ENCODE results near the gene EVC. TPM values are rescaled to one million over a fixed set of nuclear protein-coding genes. Genes with fewer than 3 reads are reported as not detected.
"Not testable (repeated sequence)": the region's sequence is repeated elsewhere in the genome, so short reads cannot be mapped to it uniquely, and the experiment has no call there.

Gene EVC
- total and polyA plus RNA-seq, 2 donors from 2014 or later, result 7.8 to 159 TPM

- Histone ChIP-seq H3K9ac (ENCODE audit: low read length in 3 of 3) (no peak overlapping the region), H3K36me3 (ENCODE audit: control insufficient read depth in 2 of 3, insufficient read depth in 3 of 3, low read length in 3 of 3) (peaks cover 12 to 52% (median 35%) of the 10 kb centered on the region in 3 donors), H3K27ac (ENCODE audit: low read depth in 2 of 2, low read length in 2 of 2) (no peak overlapping the region), H3K4me3 (ENCODE audit: low read length in 3 of 3) (no peak overlapping the region), H3K27me3 (ENCODE audit: control insufficient read depth, insufficient read depth, low read length) (no peaks in the 10 kb centered on the region), H3K4me1 (ENCODE audit: control insufficient read depth in 2 of 3, insufficient read depth in 2 of 3, low read depth in 1 of 3, low read length in 3 of 3) (peaks cover 0 to 5% (median 0%) of the 10 kb centered on the region in 3 donors), H3K9me3 (ENCODE audit: control insufficient read depth in 2 of 3, insufficient read depth in 1 of 3, low read length in 3 of 3) (no peaks in the 10 kb centered on the region)
- no peak for TF ChIP-seq CTCF (IDR thresholded peaks at IDR 0.05; ENCODE audit: borderline replicate concordance, extremely low read depth, insufficient read depth)
- FAIRE-seq (no peak), DNase-seq (no peak)
- intact Hi-C loops (cut with DNase I), result no loop called here
These were observed 99.9 kb downstream of the EVC start for GRCh38 chr4:5810770-5811430.

GRCh38 chr4:5812057-5812456, 101.1 kb downstream of the EVC start:
- H3K4me1 ChIP-seq (ENCODE audit: control insufficient read depth in 2 of 3, insufficient read depth in 2 of 3, low read depth in 1 of 3, low read length in 3 of 3); H3K9ac ChIP-seq (ENCODE audit: low read length in 3 of 3); intact Hi-C loops (cut with DNase I); H3K27me3 ChIP-seq (ENCODE audit: control insufficient read depth, insufficient read depth, low read length); DNase-seq; FAIRE-seq; H3K9me3 ChIP-seq (ENCODE audit: control insufficient read depth in 2 of 3, insufficient read depth in 1 of 3, low read length in 3 of 3); H3K27ac ChIP-seq (ENCODE audit: low read depth in 2 of 2, low read length in 2 of 2); H3K4me3 ChIP-seq (ENCODE audit: low read length in 3 of 3): not testable (repeated sequence)
- peaks cover 7 to 56% (median 37%) of the 10 kb centered on the region in 3 donors for H3K36me3 ChIP-seq (ENCODE audit: control insufficient read depth in 2 of 3, insufficient read depth in 3 of 3, low read length in 3 of 3)

GRCh38 chr4:5812506-5813229, 101.7 kb downstream of the EVC start:
- no peaks in the 10 kb centered on the region for H3K9me3 ChIP-seq (ENCODE audit: control insufficient read depth in 2 of 3, insufficient read depth in 1 of 3, low read length in 3 of 3)
- peak; percentile 67 for TF ChIP-seq CTCF (IDR thresholded peaks at IDR 0.05; ENCODE audit: borderline replicate concordance, extremely low read depth, insufficient read depth)
- FAIRE-seq (no peak), DNase-seq (peak in 3 of 5 donors; percentile 38 to 91 (median 75))
- no peaks in the 10 kb centered on the region for H3K27me3 ChIP-seq (ENCODE audit: control insufficient read depth, insufficient read depth, low read length)
- no peak overlapping the region for H3K9ac ChIP-seq (ENCODE audit: low read length in 3 of 3)
- H3K27ac ChIP-seq (ENCODE audit: low read depth in 2 of 2, low read length in 2 of 2), result no peak overlapping the region
- peaks cover 0 to 5% (median 0%) of the 10 kb centered on the region in 3 donors for H3K4me1 ChIP-seq (ENCODE audit: control insufficient read depth in 2 of 3, insufficient read depth in 2 of 3, low read depth in 1 of 3, low read length in 3 of 3)
- H3K36me3 ChIP-seq (ENCODE audit: control insufficient read depth in 2 of 3, insufficient read depth in 3 of 3, low read length in 3 of 3), result peaks cover 7 to 57% (median 37%) of the 10 kb centered on the region in 3 donors
- intact Hi-C loops (cut with DNase I), result no loop called here
- H3K4me3 ChIP-seq (ENCODE audit: low read length in 3 of 3), result no peak overlapping the region

DNA sequence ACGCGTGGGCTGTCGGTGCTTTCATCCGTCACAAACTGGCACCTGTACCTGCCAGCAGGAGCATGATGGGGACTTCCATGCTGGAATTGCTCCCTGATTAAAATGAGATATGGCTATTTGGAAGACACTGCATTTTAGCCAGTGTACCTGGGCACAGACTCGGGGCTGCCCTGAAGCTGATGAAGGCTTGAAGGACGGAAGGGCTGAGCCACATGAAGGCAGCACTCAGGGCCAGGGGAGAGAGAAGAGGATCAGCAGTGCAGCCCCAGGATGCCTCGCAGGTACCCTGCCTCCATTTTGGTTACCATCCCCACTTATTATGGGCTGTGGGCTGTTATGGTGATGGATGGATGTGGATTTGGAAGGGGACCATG, 102.9 kb downstream of the EVC start:
- peaks cover 5 to 57% (median 35%) of the 10 kb centered on the region in 3 donors for H3K36me3 ChIP-seq (ENCODE audit: control insufficient read depth in 2 of 3, insufficient read depth in 3 of 3, low read length in 3 of 3)
- FAIRE-seq, result no peak
- no peaks in the 10 kb centered on the region for H3K27me3 ChIP-seq (ENCODE audit: control insufficient read depth, insufficient read depth, low read length)
- no peak overlapping the region for H3K27ac ChIP-seq (ENCODE audit: low read depth in 2 of 2, low read length in 2 of 2)
- intact Hi-C loops (cut with DNase I), result no loop called here
- DNase-seq, result no peak
- H3K9me3 ChIP-seq (ENCODE audit: control insufficient read depth in 2 of 3, insufficient read depth in 1 of 3, low read length in 3 of 3), result no peaks in the 10 kb centered on the region
- TF ChIP-seq CTCF (IDR thresholded peaks at IDR 0.05; ENCODE audit: borderline replicate concordance, extremely low read depth, insufficient read depth), result no peak
- peaks cover 0 to 5% (median 0%) of the 10 kb centered on the region in 3 donors for H3K4me1 ChIP-seq (ENCODE audit: control insufficient read depth in 2 of 3, insufficient read depth in 2 of 3, low read depth in 1 of 3, low read length in 3 of 3)
- no peak overlapping the region for H3K4me3 ChIP-seq (ENCODE audit: low read length in 3 of 3)
- no peak overlapping the region for H3K9ac ChIP-seq (ENCODE audit: low read length in 3 of 3)
